Activated naive CD4-positive, alpha-beta T cell treated with Interleukin-2 at 50 U/mL for 16 hours (primary cell): ENCODE data around the gene STRIP1.
A peak's percentile ranks its signal among the peaks of the same experiment; 100 is the strongest.
"Not testable (repeated sequence)": the region's sequence is repeated elsewhere in the genome, so short reads cannot be mapped to it uniquely, and the experiment has no call there.

Source experiments
- DNase-seq: peaks from one replicate; pipeline ENCODE4 v3.0.0-alpha.2; 2020

The STRIP1 gene

DNA sequence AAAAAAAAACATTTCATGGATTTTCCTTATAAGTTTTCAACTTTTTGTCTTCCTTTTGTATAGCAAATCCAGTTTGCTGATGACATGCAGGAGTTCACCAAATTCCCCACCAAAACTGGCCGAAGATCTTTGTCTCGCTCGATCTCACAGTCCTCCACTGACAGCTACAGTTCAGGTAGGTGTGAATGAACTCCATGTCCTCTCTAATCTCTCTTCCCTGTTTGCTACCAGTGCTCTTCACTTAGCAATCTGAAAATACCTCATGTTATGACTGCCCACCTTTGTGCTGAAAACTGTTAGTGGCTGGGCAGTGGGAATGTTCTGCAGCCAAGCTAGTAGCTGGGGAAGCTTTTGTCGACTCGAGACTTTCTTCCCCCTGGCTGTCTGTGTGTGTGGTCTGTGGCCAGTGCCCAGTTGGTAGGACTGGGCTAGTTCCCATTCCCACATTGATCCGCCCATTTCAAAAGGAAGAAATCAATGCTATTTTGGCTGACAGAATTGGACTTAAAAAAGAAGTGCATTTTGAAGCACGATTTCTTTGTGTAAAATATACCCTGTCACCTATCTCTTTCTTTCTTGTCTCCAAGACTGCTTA is 25.4 kb upstream of the STRIP1 start:
- DNase-seq = no peak

DNA sequence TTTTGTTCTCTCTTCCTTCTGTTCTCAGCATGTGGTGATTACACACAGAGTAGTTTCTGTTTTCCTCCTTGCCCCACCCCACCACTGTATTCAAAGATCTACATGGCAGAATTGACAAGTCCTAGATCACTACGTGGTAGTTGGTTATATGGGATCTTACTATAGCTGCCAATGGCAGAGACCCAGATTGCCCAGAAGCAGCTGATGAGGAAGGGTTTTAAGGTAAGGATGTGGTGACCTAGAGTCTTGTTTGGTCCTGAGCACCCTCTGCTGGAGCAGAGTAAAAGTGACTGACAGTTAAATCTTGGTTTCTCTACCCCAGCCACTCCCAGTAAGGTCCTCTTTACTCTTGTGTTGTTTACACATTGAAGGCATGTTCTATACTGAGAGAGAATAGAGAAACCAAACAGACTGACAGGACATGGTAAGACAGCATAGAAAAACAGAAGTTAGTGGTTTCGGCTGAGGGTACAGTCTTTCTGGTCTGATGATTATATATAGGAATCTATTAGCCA is 22.8 kb upstream of the STRIP1 start:
- DNase-seq = peak; percentile 17

DNA sequence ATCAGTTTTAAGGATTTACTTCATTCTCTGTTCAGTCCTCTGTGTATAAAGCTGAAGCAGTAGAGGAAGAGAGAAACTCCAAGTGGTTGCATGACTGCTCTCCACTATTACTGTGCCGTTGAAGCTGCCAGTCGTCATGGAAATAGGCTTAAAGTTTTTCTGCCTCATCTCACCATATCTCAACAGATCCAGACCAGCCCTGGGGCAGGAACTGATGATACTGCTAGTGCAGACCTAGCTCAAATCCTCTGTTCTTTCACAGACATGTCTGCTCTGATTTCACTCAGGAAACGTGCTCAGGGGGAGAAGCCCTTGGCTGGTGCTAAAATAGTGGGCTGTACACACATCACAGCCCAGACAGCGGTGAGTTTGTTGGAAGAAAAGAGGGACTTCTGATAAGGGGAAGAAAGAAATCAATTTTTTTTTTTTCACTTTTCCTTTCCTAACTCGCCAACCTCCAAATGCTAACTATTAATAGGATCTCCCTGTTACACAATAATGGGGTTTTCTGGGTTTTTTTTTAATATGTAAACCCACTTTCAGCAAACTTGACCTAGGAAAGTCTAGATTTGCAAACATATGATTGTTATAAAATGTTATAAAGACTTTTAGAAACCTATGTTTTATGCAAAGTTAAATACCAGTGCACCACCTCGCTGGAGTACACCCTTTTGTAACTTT is 22.2 kb upstream of the STRIP1 start:
- DNase-seq = no peak

DNA sequence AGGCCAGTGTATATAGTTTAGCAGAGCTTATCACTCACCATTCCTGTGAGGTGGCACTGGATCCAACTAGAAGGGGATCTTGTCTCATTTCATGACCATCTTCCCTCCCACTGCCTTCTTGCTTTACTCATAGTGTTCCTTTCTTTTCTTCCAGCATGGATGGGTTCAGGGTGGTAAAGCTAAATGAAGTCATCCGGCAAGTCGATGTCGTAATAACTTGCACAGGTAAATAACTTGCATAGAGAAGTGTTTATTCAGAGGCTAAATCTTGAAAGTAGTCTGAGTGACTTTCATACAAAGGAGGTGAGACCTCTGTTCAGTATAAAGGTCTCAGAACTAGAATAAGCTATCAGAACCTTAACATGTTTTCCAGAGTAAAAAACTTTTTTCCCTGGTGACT is 16.6 kb upstream of the STRIP1 start:
- no peak for DNase-seq

DNA sequence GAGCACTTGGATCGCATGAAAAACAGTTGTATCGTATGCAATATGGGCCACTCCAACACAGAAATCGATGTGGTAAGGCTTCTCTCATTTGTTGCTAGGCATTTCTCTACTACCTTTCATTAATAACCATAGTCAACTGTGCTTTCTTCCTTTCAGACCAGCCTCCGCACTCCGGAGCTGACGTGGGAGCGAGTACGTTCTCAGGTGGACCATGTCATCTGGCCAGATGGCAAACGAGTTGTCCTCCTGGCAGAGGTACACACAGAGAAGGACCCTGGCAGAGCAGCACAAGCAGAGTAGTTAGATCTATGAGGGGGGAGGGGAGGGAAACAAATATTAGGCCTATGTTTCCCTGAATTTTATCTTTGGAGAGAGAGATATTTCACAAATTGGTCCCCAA is 16.0 kb upstream of the STRIP1 start:
- DNase-seq = no peak

DNA sequence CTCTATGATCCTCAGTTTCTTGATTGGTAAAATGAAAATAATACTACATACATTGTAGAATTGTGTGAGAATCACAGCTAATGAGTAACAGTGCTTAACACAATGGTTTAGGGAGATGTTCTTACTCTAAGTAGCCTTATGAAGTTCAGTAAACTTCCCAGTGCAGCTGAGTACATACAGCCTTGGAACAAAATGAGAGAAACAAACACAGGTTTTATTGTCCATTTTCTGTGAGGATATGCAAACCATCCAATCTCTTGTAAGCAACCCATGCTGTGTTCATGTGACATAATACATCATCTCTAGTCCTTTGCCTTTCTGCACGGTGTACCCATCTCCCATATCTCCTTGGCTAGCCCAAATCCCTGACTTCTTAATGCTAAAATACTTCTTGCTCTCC is 14.7 kb upstream of the STRIP1 start:
- no peak for DNase-seq

DNA sequence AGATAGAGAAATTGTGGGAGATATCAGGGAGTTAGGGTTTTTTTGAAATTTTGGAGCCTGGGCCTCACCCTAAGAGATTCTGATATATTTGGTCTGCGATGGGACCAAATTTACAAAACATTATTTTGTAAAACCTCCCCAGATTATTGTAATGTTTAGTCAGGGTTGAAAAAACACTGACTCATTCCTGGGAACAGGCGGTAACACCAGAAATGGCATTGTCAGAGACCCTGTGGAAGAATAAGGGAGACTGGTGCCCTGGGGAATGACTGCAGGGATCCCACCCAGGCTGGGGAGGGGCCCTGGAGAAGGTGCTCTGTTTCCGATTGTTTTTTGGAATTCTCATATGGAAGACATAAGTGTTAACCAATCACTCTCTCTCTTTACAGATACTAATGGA is 13.1 kb upstream of the STRIP1 start:
- no peak for DNase-seq

DNA sequence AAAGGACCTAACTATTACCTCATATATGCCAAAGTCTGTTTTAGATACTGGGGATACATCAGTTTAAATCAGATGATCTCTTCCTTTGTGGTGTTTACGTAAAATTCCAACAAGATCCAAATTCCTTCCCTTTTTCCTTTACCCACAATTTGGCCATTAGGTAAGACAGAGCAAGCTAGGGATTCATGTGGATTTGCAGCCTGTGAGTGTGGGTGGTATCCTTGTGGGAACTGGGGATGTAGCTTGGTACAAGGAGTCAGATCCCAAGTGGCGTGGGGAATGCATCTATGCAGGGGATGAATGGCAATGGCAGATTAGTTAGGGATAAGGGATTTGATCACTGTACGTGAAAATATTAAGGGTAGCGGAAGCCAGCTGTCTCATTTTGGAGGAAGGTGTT is 9.8 kb upstream of the STRIP1 start:
- DNase-seq = no peak

DNA sequence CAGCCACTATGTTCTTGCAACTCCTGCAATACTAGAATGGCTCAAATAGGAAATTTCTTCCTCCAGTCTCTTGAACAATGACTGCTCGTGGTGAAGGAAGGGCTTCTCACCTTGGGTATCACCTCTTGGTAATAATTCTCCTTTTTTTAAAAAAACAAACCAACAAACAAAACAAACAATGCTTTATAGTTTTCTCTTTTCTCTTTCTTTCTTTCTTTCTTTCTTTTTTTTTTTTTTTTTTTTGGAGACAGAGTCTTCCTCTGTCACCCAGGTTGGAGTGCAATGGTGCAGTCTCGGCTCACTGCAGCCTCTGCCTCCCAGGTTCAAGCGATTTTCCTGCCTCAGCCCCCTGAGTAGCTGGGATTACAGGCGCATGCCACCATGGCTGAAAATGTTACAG is 3.7 kb upstream of the STRIP1 start:
- DNase-seq = not testable (repeated sequence)

DNA sequence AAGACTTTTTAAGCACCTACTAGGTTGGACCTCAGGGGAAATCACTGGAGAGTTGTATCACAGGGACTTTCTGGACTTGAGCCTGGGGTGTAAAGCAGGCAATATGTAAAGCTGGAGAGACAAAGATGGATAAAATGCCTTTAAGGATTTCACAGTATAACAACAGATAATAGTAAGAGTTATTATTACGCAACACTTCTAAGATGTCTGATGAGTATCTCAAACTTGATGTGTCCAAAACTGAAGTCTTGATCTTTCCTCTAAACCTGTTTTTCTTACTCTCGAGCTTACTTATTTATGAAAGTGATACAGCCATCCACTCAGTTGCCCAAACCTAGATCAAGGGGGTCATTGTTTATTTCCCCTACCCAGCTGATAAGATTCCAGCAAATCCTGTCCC is 2.1 kb upstream of the STRIP1 start:
- no peak for DNase-seq

DNA sequence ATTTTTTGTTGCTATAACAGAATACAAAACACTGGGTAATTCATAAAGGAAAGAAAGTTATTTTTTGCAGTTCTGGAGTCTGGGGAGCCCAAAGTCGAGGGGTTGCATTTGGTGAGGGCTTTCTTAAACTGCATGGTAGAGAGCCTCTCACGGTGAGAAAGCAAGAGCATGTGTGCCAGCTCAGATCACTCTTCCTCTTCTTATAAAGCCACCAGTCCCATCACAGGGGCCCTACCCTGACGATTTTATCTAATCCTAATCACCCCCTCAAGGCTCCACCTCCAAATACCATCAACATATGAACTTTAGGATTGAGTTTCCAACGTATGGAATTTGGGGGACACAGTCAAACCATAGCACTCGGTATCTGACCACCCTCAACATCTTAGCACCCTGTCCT is 1.0 kb upstream of the STRIP1 start:
- DNase-seq = no peak

DNA sequence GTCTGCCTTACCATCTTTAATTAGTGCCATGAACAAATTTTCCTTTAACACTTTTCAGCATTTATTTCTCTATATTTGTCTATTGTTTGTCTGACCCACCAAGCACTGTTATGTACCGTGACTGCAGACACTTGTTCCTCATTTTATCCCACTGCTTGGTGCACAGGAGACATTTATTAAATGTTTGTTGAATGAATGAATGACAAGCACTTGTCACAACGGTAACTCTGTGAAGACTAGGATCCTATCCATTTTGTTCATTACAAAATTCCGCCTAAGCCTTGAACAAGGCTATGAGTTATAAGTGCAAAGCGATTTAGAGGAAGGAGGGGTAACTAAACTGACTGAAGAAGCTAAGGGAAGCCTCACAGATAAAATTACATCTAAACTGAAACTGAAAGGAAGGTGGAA is 379 bp upstream of the STRIP1 start:
- DNase-seq = no peak

DNA sequence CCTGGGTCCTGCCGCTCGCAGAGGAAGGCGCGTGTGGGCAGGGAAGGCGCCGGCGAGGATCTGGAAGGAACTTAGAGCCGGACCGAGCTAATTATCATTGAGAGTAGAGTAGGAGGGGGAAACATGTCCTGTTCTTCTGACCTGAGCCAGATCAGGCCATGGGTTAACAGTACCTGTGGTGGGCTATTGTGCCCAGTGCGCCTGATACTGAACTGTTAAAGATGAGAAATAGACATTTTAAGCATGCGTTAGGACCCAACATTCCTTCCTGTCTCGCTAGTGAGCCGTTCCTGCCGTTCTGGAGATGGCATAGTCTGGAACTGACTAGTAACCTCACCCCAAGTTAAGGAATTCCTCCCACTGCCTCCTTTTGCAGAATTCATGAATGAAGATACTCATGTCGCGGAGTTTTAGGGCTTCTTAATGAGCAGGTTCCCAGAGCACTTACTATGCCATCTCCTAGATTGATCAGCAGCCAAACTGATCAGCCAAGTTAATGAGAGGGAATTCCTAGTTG is 870 bp downstream of the STRIP1 start:
- no peak for DNase-seq

DNA sequence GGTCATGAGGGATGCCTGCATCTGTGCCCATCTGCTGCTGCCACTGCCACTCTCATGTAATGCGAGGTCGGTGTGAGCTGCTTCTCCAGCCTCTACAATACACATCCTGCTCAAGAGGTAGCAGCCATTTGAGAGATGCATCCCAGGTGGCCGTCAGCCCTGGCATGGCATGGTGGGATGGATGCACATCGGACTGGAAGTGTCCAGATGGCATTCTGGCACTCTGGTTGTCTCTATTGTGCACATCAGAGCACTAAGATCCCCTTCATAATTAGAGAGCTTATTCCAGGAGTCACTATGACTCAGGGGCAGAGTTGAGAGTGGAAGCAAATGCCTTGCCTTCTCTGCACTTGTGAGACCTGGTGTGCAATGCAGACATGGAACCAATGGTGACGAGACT is 3.8 kb downstream of the STRIP1 start:
- DNase-seq = no peak

DNA sequence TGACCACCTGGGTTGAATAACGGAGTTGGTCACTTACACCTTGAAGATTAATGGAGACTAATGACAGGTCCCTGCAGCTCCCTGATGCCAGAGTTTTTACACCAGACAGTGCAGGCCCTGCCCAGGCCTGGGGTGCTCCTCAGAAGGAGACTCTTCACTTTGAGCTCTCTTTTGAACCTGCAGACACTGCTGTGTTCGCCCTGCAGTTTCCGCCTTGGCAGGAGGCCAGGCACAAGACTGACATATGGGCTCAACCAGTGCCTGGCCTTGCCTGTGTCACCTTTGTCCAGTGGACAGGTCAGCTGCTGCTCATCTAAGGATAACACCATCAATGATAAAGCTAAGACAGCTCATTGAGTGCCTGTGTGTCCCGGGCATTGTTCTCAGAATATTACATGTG is 5.2 kb downstream of the STRIP1 start:
- DNase-seq = no peak

DNA sequence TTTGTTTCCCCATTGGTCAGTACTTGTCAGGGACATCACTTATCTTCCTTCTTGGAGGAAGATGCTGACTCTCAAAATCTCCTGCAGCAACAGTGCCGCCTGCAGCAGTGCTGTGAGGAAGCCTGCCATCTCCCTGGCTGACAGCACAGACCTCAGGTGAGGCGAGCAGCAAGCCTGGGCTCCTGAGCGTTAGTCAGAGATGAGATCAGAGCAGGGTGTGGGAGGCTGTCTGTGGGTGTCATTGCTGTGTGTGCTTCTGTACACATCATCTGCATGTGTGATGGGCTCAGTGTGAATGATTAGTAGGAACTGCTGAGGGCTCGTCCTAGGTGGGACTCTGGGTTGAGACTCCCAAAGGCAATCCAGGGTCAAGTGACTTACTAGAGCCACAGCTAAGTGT is 6.1 kb downstream of the STRIP1 start:
- DNase-seq = peak; percentile 45

DNA sequence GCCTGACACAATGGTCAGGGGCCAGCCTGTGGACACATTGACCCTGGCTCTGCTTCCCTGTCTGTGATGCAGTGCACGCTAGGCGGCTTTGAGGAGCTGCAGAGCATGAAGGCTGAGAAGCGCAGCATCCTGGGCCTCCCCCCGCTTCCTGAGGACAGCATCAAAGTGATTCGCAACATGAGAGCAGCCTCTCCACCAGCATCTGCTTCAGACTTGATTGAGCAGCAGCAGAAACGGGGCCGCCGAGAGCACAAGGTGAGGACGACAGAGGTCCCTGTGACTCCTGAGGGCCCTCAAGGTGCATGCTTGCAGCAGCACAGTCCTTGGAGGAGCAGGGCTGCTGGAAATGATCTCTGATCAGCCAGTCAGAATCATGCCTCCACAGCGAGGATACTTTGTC is 8.6 kb downstream of the STRIP1 start:
- no peak for DNase-seq

DNA sequence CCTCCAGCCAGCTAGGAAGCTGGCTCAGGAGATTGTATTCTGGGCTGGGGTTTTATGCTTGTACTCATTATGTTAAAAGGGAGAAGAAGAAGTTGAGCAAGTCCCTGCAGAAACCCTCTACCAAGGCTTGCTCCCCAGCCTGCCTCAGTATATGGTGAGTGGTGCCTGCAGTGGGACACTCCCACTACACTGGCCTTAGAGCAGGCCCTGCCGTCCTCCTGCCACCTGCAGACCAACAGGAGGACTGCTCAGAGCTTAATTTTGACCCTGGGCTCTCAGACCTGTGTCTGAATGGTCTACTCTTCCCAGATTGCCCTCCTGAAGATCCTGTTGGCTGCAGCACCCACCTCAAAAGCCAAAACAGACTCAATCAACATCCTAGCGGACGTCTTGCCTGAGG is 13.0 kb downstream of the STRIP1 start:
- DNase-seq = no peak

DNA sequence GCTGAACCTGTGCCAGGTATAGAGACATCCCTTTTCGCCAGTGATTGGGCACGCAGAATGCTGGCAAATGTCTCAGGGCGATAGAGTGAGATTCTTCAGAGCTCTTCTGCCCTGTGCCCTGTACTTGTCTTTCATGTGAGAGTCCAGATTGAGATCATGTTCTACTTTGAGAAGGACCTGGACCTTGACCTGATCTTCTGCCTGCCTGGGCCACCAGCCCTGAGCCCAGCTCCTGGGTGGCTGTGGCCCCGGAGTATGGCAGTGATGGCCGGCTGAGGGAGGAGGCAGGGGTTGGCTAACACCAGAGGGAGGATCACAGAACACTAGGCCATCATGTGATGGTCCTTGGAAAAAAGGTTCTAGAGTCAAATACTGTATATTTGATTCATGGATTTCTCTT is 13.8 kb downstream of the STRIP1 start:
- no peak for DNase-seq

DNA sequence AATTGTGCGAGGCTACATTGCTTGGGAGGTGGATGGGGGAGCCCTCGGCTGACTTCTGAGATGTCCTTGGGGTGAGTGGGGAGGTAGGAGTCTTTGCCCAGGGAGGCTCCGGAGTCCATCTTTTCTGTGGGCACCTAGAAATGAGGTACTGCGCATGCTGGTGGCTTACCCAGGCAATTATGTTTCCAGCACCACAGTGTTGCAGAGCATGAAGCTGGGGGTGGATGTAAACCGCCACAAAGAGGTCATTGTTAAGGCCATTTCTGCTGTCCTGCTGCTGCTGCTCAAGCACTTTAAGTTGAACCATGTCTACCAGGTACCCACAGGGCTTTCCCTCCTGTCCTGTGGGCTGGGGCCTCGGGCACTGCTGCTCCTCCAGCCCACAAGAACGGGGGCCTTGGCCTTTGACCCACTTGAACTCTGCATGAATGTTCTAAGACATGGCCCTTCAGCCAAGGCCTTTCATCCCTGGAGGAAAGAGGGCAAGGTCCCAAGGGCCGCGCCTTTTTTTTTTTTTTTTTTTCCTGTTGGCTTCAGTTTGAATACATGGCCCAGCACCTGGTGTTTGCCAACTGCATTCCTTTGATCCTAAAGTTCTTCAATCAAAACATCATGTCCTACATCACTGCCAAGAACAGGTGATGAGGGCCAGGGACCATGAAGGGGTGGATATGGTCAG is 14.6 kb downstream of the STRIP1 start:
- DNase-seq = no peak

DNA sequence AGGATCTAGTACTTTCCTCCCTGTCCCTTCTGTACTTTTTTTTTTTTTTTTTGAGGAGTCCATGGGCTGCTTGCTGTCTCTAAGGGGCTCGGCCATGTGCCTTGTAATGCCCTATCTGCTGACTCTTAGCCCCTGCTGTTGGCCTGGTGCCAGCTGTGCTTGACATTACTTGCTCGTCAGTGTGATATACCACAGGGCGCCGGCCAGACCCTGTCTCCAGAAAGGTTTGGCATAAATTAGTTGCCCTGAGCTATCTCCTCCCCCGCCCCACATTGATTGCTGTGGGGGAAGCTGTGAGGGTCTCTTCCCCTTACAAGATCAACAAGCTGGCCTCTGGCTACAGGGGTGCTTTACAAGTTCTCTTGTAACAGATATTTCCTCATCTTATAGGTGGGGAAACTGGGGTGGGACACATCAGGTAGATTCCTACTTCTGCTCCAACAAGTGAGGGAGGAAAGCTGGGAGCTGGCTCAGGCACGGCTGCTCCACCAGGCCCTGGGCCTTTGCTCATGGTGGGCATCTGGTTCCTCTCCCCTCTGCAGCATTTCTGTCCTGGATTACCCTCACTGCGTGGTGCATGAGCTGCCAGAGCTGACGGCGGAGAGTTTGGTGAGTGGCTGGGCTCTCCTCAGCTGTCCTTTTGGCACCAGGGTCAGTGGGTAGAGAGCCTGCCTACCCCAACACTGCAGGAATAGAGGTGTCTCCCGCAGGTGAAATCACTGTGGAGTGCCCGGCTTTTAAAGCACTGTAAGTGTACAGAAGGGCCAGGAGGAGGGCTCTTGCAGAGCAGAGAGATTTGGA is 15.6 kb downstream of the STRIP1 start:
- no peak for DNase-seq

DNA sequence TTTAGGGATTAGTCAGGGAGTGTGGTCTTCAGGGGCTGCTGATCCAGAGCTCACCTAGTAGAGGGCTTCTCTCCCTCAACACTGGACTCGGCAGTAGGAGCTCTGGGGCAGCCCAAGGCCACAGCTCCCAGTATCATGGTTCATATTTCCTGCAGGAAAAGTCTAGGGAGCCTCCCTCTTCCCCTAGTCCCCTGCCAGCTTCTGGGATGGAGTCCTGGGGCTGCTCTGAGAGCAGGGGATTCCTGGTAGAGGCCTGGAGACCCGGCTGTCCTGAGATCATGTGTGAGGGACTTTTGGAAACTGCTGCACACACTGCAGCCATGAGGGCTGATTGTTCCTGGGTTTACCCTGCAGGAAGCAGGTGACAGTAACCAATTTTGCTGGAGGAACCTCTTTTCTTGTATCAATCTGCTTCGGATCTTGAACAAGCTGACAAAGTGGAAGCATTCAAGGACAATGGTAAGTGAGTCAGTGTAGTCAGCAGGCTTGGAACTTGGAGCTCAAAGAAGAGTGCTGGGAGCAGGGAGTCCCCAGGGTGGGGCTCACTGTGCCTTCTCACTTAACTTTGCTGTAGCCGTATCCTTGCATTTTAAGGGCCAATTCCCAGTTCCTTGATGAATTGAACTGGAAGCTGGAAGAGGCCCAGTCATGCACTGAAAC is 16.3 kb downstream of the STRIP1 start:
- DNase-seq = no peak

DNA sequence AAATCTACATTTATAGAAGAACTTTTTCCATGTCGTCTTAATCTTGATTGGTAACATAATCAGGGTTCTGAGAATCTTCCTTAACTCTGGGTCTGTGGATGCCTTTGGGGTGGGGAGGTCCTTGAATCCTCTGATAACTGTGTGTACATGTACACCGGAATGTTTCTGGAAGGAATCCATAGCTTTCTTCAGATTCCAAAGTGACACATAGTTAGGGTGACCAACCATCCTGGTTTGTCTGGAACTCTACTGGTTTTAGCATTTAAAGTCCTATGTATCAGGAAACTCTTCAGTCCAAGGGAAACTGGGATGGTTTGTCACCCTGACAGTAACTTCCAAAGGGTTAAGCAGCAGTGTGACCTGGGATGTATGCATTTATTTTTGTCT is 16.8 kb downstream of the STRIP1 start:
- no peak for DNase-seq
